Mucosa of stomach (tissue), 1 donor: Measurements from ENCODE around the gene DOCK4.

Experiments used
- H3K27me3 ChIP-seq: one replicate; pipeline ENCODE4 v1.7.0; 2013; ENCODE audit warnings: mild to moderate bottlenecking, low read length; ENCODE audit not compliant: control insufficient read depth, insufficient read depth
- H3K36me3 ChIP-seq: one replicate; pipeline ENCODE4 v1.7.0; 2013; ENCODE audit warnings: low read length; ENCODE audit not compliant: control insufficient read depth, insufficient read depth
- H3K4me1 ChIP-seq: one replicate; pipeline ENCODE4 v1.7.0; 2013; ENCODE audit warnings: mild to moderate bottlenecking, low read length; ENCODE audit not compliant: control insufficient read depth, insufficient read depth
- H3K4me3 ChIP-seq: one replicate; pipeline ENCODE4 v1.7.0; 2013; ENCODE audit warnings: low read length
- H3K9ac ChIP-seq: one replicate; pipeline ENCODE4 v1.7.0; 2013; ENCODE audit warnings: mild to moderate bottlenecking, low read length, moderate library complexity
- H3K9me3 ChIP-seq: one replicate; pipeline ENCODE4 v1.7.0; 2013; ENCODE audit warnings: mild to moderate bottlenecking, low read length, moderate library complexity; ENCODE audit not compliant: control insufficient read depth
- donor health status: Pancreatic carcinoma.

DOCK4 gene

GRCh38 chr7:112162784-112163506 is 43.3 kb downstream of the DOCK4 start:
- no peak overlapping the region for H3K9ac ChIP-seq
- no peak overlapping the region for H3K4me3 ChIP-seq
- no peaks in the 10 kb centered on the region for H3K9me3 ChIP-seq
- no peaks in the 10 kb centered on the region for H3K4me1 ChIP-seq
- H3K27me3 ChIP-seq, result no peaks in the 10 kb centered on the region
- H3K36me3 ChIP-seq, result no peaks in the 10 kb centered on the region

- Histone ChIP-seq H3K4me3 (no peak overlapping the region), H3K9me3 (no peaks in the 10 kb centered on the region), H3K4me1 (no peaks in the 10 kb centered on the region), H3K9ac (no peak overlapping the region), H3K36me3 (no peaks in the 10 kb centered on the region), H3K27me3 (no peaks in the 10 kb centered on the region)
These were observed 43.9 kb downstream of the DOCK4 start for GRCh38 chr7:112162142-112162766.

GRCh38 chr7:112161253-112162141 is 44.7 kb downstream of the DOCK4 start:
- no peak overlapping the region for H3K9ac ChIP-seq
- H3K36me3 ChIP-seq, result no peaks in the 10 kb centered on the region
- H3K4me1 ChIP-seq, result no peaks in the 10 kb centered on the region
- H3K27me3 ChIP-seq, result no peaks in the 10 kb centered on the region
- H3K9me3 ChIP-seq, result no peaks in the 10 kb centered on the region
- no peak overlapping the region for H3K4me3 ChIP-seq

GRCh38 chr7:112160771-112161150 is 45.4 kb downstream of the DOCK4 start:
- Histone ChIP-seq H3K4me1 (no peaks in the 10 kb centered on the region), H3K9ac (no peak overlapping the region), H3K9me3 (no peaks in the 10 kb centered on the region), H3K27me3 (no peaks in the 10 kb centered on the region), H3K36me3 (no peaks in the 10 kb centered on the region), H3K4me3 (no peak overlapping the region)

- H3K9me3 ChIP-seq, result no peaks in the 10 kb centered on the region
- H3K4me3 ChIP-seq, result no peak overlapping the region
- no peaks in the 10 kb centered on the region for H3K36me3 ChIP-seq
- H3K4me1 ChIP-seq, result no peaks in the 10 kb centered on the region
- H3K27me3 ChIP-seq, result no peaks in the 10 kb centered on the region
- H3K9ac ChIP-seq, result no peak overlapping the region
These were observed 45.9 kb downstream of the DOCK4 start for GRCh38 chr7:112160130-112160770.

- Histone ChIP-seq H3K27me3 (no peaks in the 10 kb centered on the region), H3K4me1 (no peaks in the 10 kb centered on the region), H3K9me3 (no peaks in the 10 kb centered on the region), H3K4me3 (no peak overlapping the region), H3K36me3 (no peaks in the 10 kb centered on the region), H3K9ac (no peak overlapping the region)
These were observed 46.8 kb downstream of the DOCK4 start for GRCh38 chr7:112159351-112159750.

- Histone ChIP-seq H3K36me3 (no peaks in the 10 kb centered on the region), H3K4me1 (no peaks in the 10 kb centered on the region), H3K9ac (no peak overlapping the region), H3K27me3 (no peaks in the 10 kb centered on the region), H3K9me3 (no peaks in the 10 kb centered on the region), H3K4me3 (no peak overlapping the region)
These were observed 49.1 kb downstream of the DOCK4 start for GRCh38 chr7:112157072-112157471.

GRCh38 chr7:112156412-112156811 is 49.8 kb downstream of the DOCK4 start:
- no peaks in the 10 kb centered on the region for H3K9me3 ChIP-seq
- no peaks in the 10 kb centered on the region for H3K27me3 ChIP-seq
- H3K36me3 ChIP-seq, result no peaks in the 10 kb centered on the region
- no peak overlapping the region for H3K4me3 ChIP-seq
- no peaks in the 10 kb centered on the region for H3K4me1 ChIP-seq
- no peak overlapping the region for H3K9ac ChIP-seq

GRCh38 chr7:112154690-112155089 is 51.5 kb downstream of the DOCK4 start:
- no peaks in the 10 kb centered on the region for H3K36me3 ChIP-seq
- H3K27me3 ChIP-seq, result no peaks in the 10 kb centered on the region
- H3K9me3 ChIP-seq, result no peaks in the 10 kb centered on the region
- H3K4me1 ChIP-seq, result no peaks in the 10 kb centered on the region
- H3K4me3 ChIP-seq, result no peak overlapping the region
- H3K9ac ChIP-seq, result no peak overlapping the region

GRCh38 chr7:112152186-112152585 is 54.0 kb downstream of the DOCK4 start:
- H3K4me3 ChIP-seq, result no peak overlapping the region
- H3K9ac ChIP-seq, result no peak overlapping the region
- H3K27me3 ChIP-seq, result no peaks in the 10 kb centered on the region
- no peaks in the 10 kb centered on the region for H3K36me3 ChIP-seq
- no peaks in the 10 kb centered on the region for H3K9me3 ChIP-seq
- H3K4me1 ChIP-seq, result no peaks in the 10 kb centered on the region

GRCh38 chr7:112150823-112151641 is 55.2 kb downstream of the DOCK4 start:
- Histone ChIP-seq H3K4me3 (no peak overlapping the region), H3K27me3 (no peaks in the 10 kb centered on the region), H3K4me1 (no peaks in the 10 kb centered on the region), H3K36me3 (no peaks in the 10 kb centered on the region), H3K9me3 (no peaks in the 10 kb centered on the region), H3K9ac (no peak overlapping the region)
